K562 (cell line): Measurements from ENCODE around the gene SAMM50. TPM values are rescaled to one million over a fixed set of nuclear protein-coding genes. Genes with fewer than 3 reads are reported as not detected.

ENCODE experiments used
- ATAC-seq: fragments of 200-7000 bp; cut with Tn5 transposase; 3 replicates; pipeline ENCODE4 v1.9.1; 2020; ENCODE audit warnings: moderate library complexity
- BruUV-seq: library from RNA; stranded (reverse); fragments of 400-500 nt; replicated peaks from 2 replicates; lab custom pipeline; 2021; lab: Mats Ljungman, UMichigan
- CTCF ChIA-PET: fragments of 300-600 bp; formaldehyde crosslinking; extraction: SDS; loops from one replicate; lab custom pipeline; 2021; ENCODE audit warnings: low intra/inter-chr PET ratio; lab: Yijun Ruan, JAX
- POLR2A ChIA-PET: fragments of 300-600, 350-650 bp; sonication (Branson Sonifier 250); formaldehyde crosslinking; extraction: SDS; loops from one replicate; lab custom pipeline; 2021; ENCODE audit warnings: antibody characterized with exemption, inconsistent platforms; lab: Yijun Ruan, JAX
- DNase-seq, 4 experiments: peaks; one replicate each; pipeline versions ENCODE4 v3.0.0 to v3.0.0-alpha.2; 2011 to 2018; ENCODE audit warnings: low spot score in 3 of 4, mixed read lengths in 3 of 4; ENCODE audit errors: extremely low read depth in 1 of 4
- FAIRE-seq: peaks from 2 replicates; lab custom pipeline; 2011; peaks lifted over from hg19 to GRCh38; lab: Jason Lieb, UNC
- H2AFZ ChIP-seq: 2 replicates; pipeline ENCODE4 v1.6.0; 2011; ENCODE audit warnings: low read depth, low read length, control low read depth, inconsistent platforms
- H3K27ac ChIP-seq: fragments of 200-600 bp; 3 replicates; pipeline ENCODE4 v1.8.0; 2011; ENCODE audit warnings: low read depth, mild to moderate bottlenecking, control low read depth, inconsistent platforms, low read length, moderate library complexity, mixed read lengths; ENCODE audit errors: extremely low read depth
- H3K27me3 ChIP-seq, 2 experiments: fragments of 300-600 bp in 1 of 2; 2 replicates in 1 of 2; 3 replicates in 1 of 2; pipeline versions ENCODE4 v1.6.0 to v1.8.0; 2011; ENCODE audit warnings: inconsistent platforms in 2 of 2, low read length in 2 of 2, mild to moderate bottlenecking in 1 of 2, mixed read lengths in 1 of 2, moderate library complexity in 1 of 2; ENCODE audit not compliant: control insufficient read depth in 2 of 2, insufficient read depth in 2 of 2
- H3K36me3 ChIP-seq: fragments of 300-600 bp; 3 replicates; pipeline ENCODE4 v1.8.0; 2011; ENCODE audit warnings: mild to moderate bottlenecking, low read length, inconsistent platforms; ENCODE audit not compliant: control insufficient read depth, insufficient read depth
- H3K4me1 ChIP-seq, 2 experiments: fragments of 200-600 bp in 1 of 2; replicated peaks in 1 of 2; 2 replicates in 1 of 2; 3 replicates in 1 of 2; pipeline versions ENCODE4 v1.5.1 to v1.8.0; 2011; ENCODE audit warnings: inconsistent platforms in 2 of 2, low read length in 2 of 2, mild to moderate bottlenecking in 1 of 2, mixed read lengths in 1 of 2, moderate library complexity in 1 of 2; ENCODE audit not compliant: control insufficient read depth in 2 of 2, insufficient read depth in 2 of 2
- H3K4me2 ChIP-seq: 2 replicates; pipeline ENCODE4 v1.6.1; 2011; ENCODE audit warnings: low read length, control low read depth, inconsistent platforms, mixed read lengths; ENCODE audit not compliant: insufficient read depth
- H3K4me3 ChIP-seq: fragments of 200-600 bp; sonication (generic), shearing (Covaris generic); 2 replicates; pipeline ENCODE4 v1.5.1; 2016; ENCODE audit warnings: control low read depth, inconsistent platforms
- H3K79me2 ChIP-seq: fragments of 200-600 bp; 3 replicates; pipeline ENCODE4 v1.8.0; 2011; ENCODE audit warnings: low read length, inconsistent platforms; ENCODE audit not compliant: control insufficient read depth, insufficient read depth
- H3K9ac ChIP-seq, 2 experiments: 2 replicates each; pipeline versions ENCODE4 v1.6.0 to v1.6.1; 2011; ENCODE audit warnings: low read depth in 2 of 2, low read length in 2 of 2, control low read depth in 1 of 2, inconsistent platforms in 1 of 2, mild to moderate bottlenecking in 1 of 2, mixed read lengths in 1 of 2; ENCODE audit not compliant: insufficient read depth in 1 of 2
- H3K9me1 ChIP-seq: one replicate; pipeline ENCODE4 v1.6.0; 2011; ENCODE audit warnings: inconsistent platforms, mild to moderate bottlenecking, low read length, moderate library complexity; ENCODE audit not compliant: control insufficient read depth, insufficient read depth
- H3K9me3 ChIP-seq: replicated peaks from 2 replicates; pipeline ENCODE4 v1.5.1; 2011; ENCODE audit warnings: low read depth, low read length, inconsistent platforms; ENCODE audit not compliant: control insufficient read depth, insufficient read depth
- H4K20me1 ChIP-seq: replicated peaks from 2 replicates; pipeline ENCODE4 v1.6.1; 2011; ENCODE audit warnings: low read length, inconsistent platforms, mixed read lengths; ENCODE audit not compliant: control insufficient read depth, insufficient read depth
- FOXK2 ChIP-seq, 2 experiments: fragments of 450-650 bp; IDR thresholded peaks in 1 of 2; conservative IDR thresholded peaks in 1 of 2; 2 replicates each; pipeline ENCODE4 v1.6.1; 2016; ENCODE audit warnings: low read depth in 2 of 2, mild to moderate bottlenecking in 1 of 2
- HMG20A ChIP-seq: fragments of 450-650 bp; formaldehyde crosslinking; conservative IDR thresholded peaks from 2 replicates; pipeline ENCODE4 v1.4.0; 2020; ENCODE audit warnings: mild to moderate bottlenecking, mixed read lengths
- HMG20B ChIP-seq: fragments of 250-450 bp; sonication (Bioruptor Pico); IDR thresholded peaks from 2 replicates; pipeline ENCODE4 v1.5.0; 2021; ENCODE audit warnings: mild to moderate bottlenecking
- MAZ ChIP-seq, 2 experiments: fragments of 450-650 bp in 1 of 2; sonication (generic) in 1 of 2; formaldehyde crosslinking; IDR thresholded peaks in 1 of 2; conservative IDR thresholded peaks in 1 of 2; 2 replicates each; pipeline versions ENCODE4 v1.4.0 to v1.5.0; 2020; ENCODE audit warnings: mild to moderate bottlenecking in 1 of 2, missing genetic modification reagents in 1 of 2
- PHB ChIP-seq: fragments of 250-450 bp; sonication (Bioruptor Pico); IDR thresholded peaks from 2 replicates; pipeline ENCODE4 v1.5.0; 2021
- PHTF2 ChIP-seq: fragments of 250-450 bp; sonication (Bioruptor Pico); IDR thresholded peaks from 2 replicates; pipeline ENCODE4 v1.5.0; 2021; ENCODE audit warnings: mild to moderate bottlenecking
- ZNF24 ChIP-seq: fragments of 450-650 bp; IDR thresholded peaks from 2 replicates; pipeline ENCODE4 v1.6.1; 2016
- ZNF561 ChIP-seq: fragments of 450-650 bp; formaldehyde crosslinking; conservative IDR thresholded peaks from 2 replicates; pipeline ENCODE4 v1.4.0; 2020; ENCODE audit warnings: mild to moderate bottlenecking, moderate library complexity
- WGBS: fragments of 100-300 bp; shearing (Covaris generic); methylation state at CpG from one replicate; pipeline ENCODE4 v1.1.6; 2016; ENCODE audit warnings: low coverage, mixed read lengths; ENCODE audit not compliant: insufficient coverage; ENCODE audit errors: missing lambda C conversion rate; 5-methylcytosine and 5-hydroxymethylcytosine counted together
- in situ Hi-C: fragments of 300-500 bp; cut with MboI; formaldehyde crosslinking; loops from 4 replicates; pipeline ENCODE4 v1.15.0; 2018; ENCODE audit warnings: inconsistent platforms, mixed read lengths
- intact Hi-C: fragments of 100-400 bp; cut with micrococcal nuclease; formaldehyde crosslinking; loops from 2 replicates; pipeline ENCODE4 v1.14.2; 2022
- polyA plus RNA-seq, 8 experiments: library from polyadenylated mRNA; depleted of rRNA in 4 of 8; stranded (reverse) in 5 of 8; unstranded in 3 of 8; fragments of >200 nt; fragmentation: Nextera tagmentation in 2 of 8; fragmentation: Illumina TruSeq in 1 of 8; extraction: Ambion mirVana in 2 of 8; extraction: Trizol in 1 of 8; gene quantifications; 2 replicates each; pipeline versions ENCODE4 v1.2.1 to v1.2.3, GENCODE V29; 2011 to 2014; ENCODE audit warnings: inconsistent platforms in 1 of 8, missing spikeins in 1 of 8
- total RNA-seq, 7 experiments: library from RNA; depleted of rRNA in 6 of 7; stranded (reverse); fragments of >200 nt in 6 of 7; fragmentation: Illumina TruSeq in 2 of 7; extraction: Trizol in 2 of 7; gene quantifications; 2 replicates each; pipeline versions ENCODE4 v1.2.1 to v1.2.3, GENCODE V29; 2011 to 2021; ENCODE audit warnings: low replicate concordance in 1 of 7

The SAMM50 gene
- total and polyA plus RNA-seq, 9 of the 15 experiments (the other 6 are each of a cell fraction or from before 2014, with no cell fraction given) = 14.6 to 49.3 (median 38.1) TPM

GRCh38 chr22:44039566-44040171, 84.4 kb downstream of the SAMM50 start:
- Histone ChIP-seq H3K36me3 (no peaks in the 10 kb centered on the region), H3K27ac (no peak overlapping the region), H3K9me3 (no peaks in the 10 kb centered on the region), H4K20me1 (0 out of 2 replicates have a peak, but pooled peaks cover 2% of the 10 kb centered on the region), H3K4me1 (peaks cover 3 to 18% of the 10 kb centered on the region in 2 experiments; a peak in 4 of 5 replicates), H3K79me2 (peaks cover 16% of the 10 kb centered on the region), H3K4me3 (no peak overlapping the region), H3K9me1 (no peaks in the 10 kb centered on the region), H2AFZ (no peak overlapping the region), H3K27me3 (no peaks in the 10 kb centered on the region), H3K4me2 (no peak overlapping the region), H3K9ac (no peak overlapping the region)
- intact Hi-C loops = no loop called here
- WGBS = 96% methylated on average over 6 of the region's 8 CpGs
- FAIRE-seq (no peak), ATAC-seq (no peak), DNase-seq (no peak)
- BruUV-seq = no TSS peak
- in situ Hi-C loops = no loop called here
- ChIA-PET POLR2A (interaction anchor here (3.0 kb wide), 1 partner anchor 13 kb away, joined by 13 read pairs; no protein-coding TSS in a partner anchor), CTCF (no interaction called here)
- TF ChIP-seq ZNF24 = no peak
- no peak for TF ChIP-seq PHB
- no peak for TF ChIP-seq FOXK2 (conservative IDR thresholded peaks at IDR 0.05 in 1 of 2, IDR thresholded peaks at IDR 0.05 in 1 of 2; ENCODE audit: low read depth in 2 of 2)
- TF ChIP-seq ZNF561 (CRISPR knock-in tag) = no peak
- TF ChIP-seq HMG20B (CRISPR knock-in tag) = no peak
- no peak for TF ChIP-seq MAZ (CRISPR knock-in tag; conservative IDR thresholded peaks at IDR 0.05 in 1 of 2, IDR thresholded peaks at IDR 0.05 in 1 of 2)
- no peak for TF ChIP-seq HMG20A (CRISPR knock-in tag)
- TF ChIP-seq PHTF2 (CRISPR knock-in tag) = no peak
